Neural progenitor cell (in vitro differentiated cells): Measurements from ENCODE around the gene FOXD3. TPM values are rescaled to one million over a fixed set of nuclear protein-coding genes. Genes with fewer than 3 reads are reported as not detected.
"Not testable (repeated sequence)": the region's sequence is repeated elsewhere in the genome, so short reads cannot be mapped to it uniquely, and the experiment has no call there.

ENCODE experiments used
- DNase-seq: peaks from one replicate; pipeline ENCODE4 v3.0.0-alpha.2; 2016; ENCODE audit warnings: low spot score
- H2AFZ ChIP-seq: fragments of 200-600 bp; sonication (generic); replicated peaks from 2 replicates; pipeline ENCODE4 v1.6.1; 2016; ENCODE audit warnings: antibody characterized with exemption
- H3F3A ChIP-seq: fragments of 200-600 bp; sonication (generic); 2 replicates; pipeline ENCODE4 v1.6.1; 2016; ENCODE audit warnings: antibody characterized with exemption, low read depth
- H3K27ac ChIP-seq: fragments of 200-600 bp; sonication (generic); 2 replicates; pipeline ENCODE4 v1.5.1; 2016; ENCODE audit warnings: mild to moderate bottlenecking
- H3K27me3 ChIP-seq: fragments of 200-600 bp; sonication (generic); 2 replicates; pipeline ENCODE4 v1.6.1; 2016; ENCODE audit warnings: mild to moderate bottlenecking, moderate library complexity
- H3K36me3 ChIP-seq: fragments of 200-600 bp; sonication (generic); 2 replicates; pipeline ENCODE4 v1.5.1; 2016
- H3K4me1 ChIP-seq: fragments of 200-600 bp; sonication (generic); 2 replicates; pipeline ENCODE4 v1.6.1; 2016; ENCODE audit warnings: mixed run types
- H3K4me2 ChIP-seq: fragments of 200-600 bp; sonication (generic); 2 replicates; pipeline ENCODE4 v1.6.1; 2016
- H3K4me3 ChIP-seq: fragments of 200-600 bp; sonication (generic); 2 replicates; pipeline ENCODE4 v1.5.1; 2016
- H3K79me2 ChIP-seq: fragments of 200-600 bp; sonication (generic); 2 replicates; pipeline ENCODE4 v1.6.1; 2016; ENCODE audit warnings: low read depth
- H3K9ac ChIP-seq: fragments of 200-600 bp; sonication (generic); 2 replicates; pipeline ENCODE4 v1.6.1; 2016
- H3K9me3 ChIP-seq: fragments of 200-600 bp; sonication (generic); 2 replicates; pipeline ENCODE4 v1.5.1; 2016; ENCODE audit warnings: low read depth
- H4K20me1 ChIP-seq: fragments of 200-600 bp; sonication (generic); 2 replicates; pipeline ENCODE4 v1.6.1; 2016; ENCODE audit warnings: low read depth
- H3K27ac Mint-ChIP-seq: 3 replicates; pipeline ENCODE4 v1.8.0; 2021; ENCODE audit warnings: mixed read lengths
- H3K27me3 Mint-ChIP-seq: 2 replicates; pipeline ENCODE4 v1.8.0; 2022; ENCODE audit warnings: low read depth, mild to moderate bottlenecking, inconsistent platforms, moderate library complexity, mixed read lengths; ENCODE audit not compliant: insufficient read depth
- H3K36me3 Mint-ChIP-seq: 3 replicates; pipeline ENCODE4 v1.8.0; 2021; ENCODE audit warnings: mixed read lengths
- H3K4me1 Mint-ChIP-seq: 3 replicates; pipeline ENCODE4 v1.8.0; 2021; ENCODE audit warnings: mixed read lengths
- H3K4me3 Mint-ChIP-seq: 3 replicates; pipeline ENCODE4 v1.8.0; 2021; ENCODE audit warnings: mild to moderate bottlenecking, moderate library complexity, mixed read lengths
- H3K9me3 Mint-ChIP-seq: 3 replicates; pipeline ENCODE4 v1.8.0; 2020; ENCODE audit warnings: mixed read lengths
- CTCF ChIP-seq: fragments of 200-600 bp; sonication (generic); IDR thresholded peaks from 2 replicates; pipeline ENCODE4 v1.5.1; 2017; ENCODE audit warnings: antibody characterized with exemption, mild to moderate bottlenecking
- EZH2 ChIP-seq: fragments of 200-600 bp; sonication (generic); IDR thresholded peaks from 2 replicates; pipeline ENCODE4 v1.6.1; 2017; ENCODE audit warnings: antibody characterized with exemption, mild to moderate bottlenecking, moderate library complexity
- EZH2phosphoT487 ChIP-seq: fragments of 200-600 bp; sonication (generic); IDR thresholded peaks from 2 replicates; pipeline ENCODE4 v1.6.1; 2017; ENCODE audit warnings: antibody characterized with exemption
- total RNA-seq: library from RNA; depleted of rRNA; stranded (reverse); fragments of >200 nt; gene quantifications from 2 replicates; pipeline ENCODE4 v1.2.3, GENCODE V29; 2015; ENCODE audit warnings: low replicate concordance

FOXD3 gene
- total RNA-seq, 1 donor from 2014 or later, result 0.06 TPM

- Histone ChIP-seq H3K9me3 (no peaks in the 10 kb centered on the region), H3K27me3 (no peaks in the 10 kb centered on the region), H3F3A (no peaks in the 10 kb centered on the region), H3K79me2 (no peaks in the 10 kb centered on the region), H3K9ac (no peak overlapping the region), H3K4me1 (peaks cover 34% of the 10 kb centered on the region), H4K20me1 (no peaks in the 10 kb centered on the region), H3K4me3 (no peak overlapping the region), H3K36me3 (no peaks in the 10 kb centered on the region), H2AFZ (no peak overlapping the region), H3K27ac (no peak overlapping the region), H3K4me2 (peak overlapping the region; percentile 60)
- no peak for DNase-seq
- H3K36me3 Mint-ChIP-seq, result no peaks in the 10 kb centered on the region
- H3K4me1 Mint-ChIP-seq, result peaks cover 9% of the 10 kb centered on the region
- no peak for TF ChIP-seq CTCF
- no peak for TF ChIP-seq EZH2
- no peak for TF ChIP-seq EZH2phosphoT487
- H3K27ac Mint-ChIP-seq, result no peak overlapping the region
- no peak overlapping the region for H3K4me3 Mint-ChIP-seq
- no peaks in the 10 kb centered on the region for H3K9me3 Mint-ChIP-seq
- no peaks in the 10 kb centered on the region for H3K27me3 Mint-ChIP-seq
These were observed 30.4 kb downstream of the FOXD3 start for GRCh38 chr1:63352736-63353135.

DNA sequence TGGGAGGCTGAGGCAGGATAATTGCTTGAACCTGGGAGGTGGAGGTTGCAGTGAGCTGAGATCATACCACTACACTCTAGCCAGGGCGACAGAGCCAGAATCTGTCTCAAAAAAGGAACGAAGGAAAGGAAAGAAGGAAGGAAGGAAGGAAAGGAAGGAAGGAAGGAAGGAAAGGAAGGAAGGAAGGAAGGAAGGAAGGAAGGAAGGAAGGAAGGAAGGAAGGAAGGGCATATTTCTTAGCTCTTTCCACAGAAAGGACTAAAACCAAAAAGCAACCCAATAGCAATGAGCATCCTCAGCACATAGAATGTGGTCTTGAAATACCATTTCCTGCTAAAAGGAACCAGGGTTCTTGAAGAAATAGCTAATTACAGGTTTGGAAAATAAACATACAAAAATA, 33.9 kb downstream of the FOXD3 start:
- not testable (repeated sequence) for H3K4me1 Mint-ChIP-seq, H3K9me3 ChIP-seq, H3K9me3 Mint-ChIP-seq, H3K4me2 ChIP-seq, H3K27ac Mint-ChIP-seq, DNase-seq, H3K79me2 ChIP-seq, H3K9ac ChIP-seq, H3K4me3 ChIP-seq, H3K27me3 ChIP-seq, H2AFZ ChIP-seq, H3K36me3 Mint-ChIP-seq, H3K4me3 Mint-ChIP-seq, H3K27ac ChIP-seq, H3K36me3 ChIP-seq, H4K20me1 ChIP-seq, H3K27me3 Mint-ChIP-seq, H3F3A ChIP-seq
- peaks cover 28% of the 10 kb centered on the region for H3K4me1 ChIP-seq

DNA sequence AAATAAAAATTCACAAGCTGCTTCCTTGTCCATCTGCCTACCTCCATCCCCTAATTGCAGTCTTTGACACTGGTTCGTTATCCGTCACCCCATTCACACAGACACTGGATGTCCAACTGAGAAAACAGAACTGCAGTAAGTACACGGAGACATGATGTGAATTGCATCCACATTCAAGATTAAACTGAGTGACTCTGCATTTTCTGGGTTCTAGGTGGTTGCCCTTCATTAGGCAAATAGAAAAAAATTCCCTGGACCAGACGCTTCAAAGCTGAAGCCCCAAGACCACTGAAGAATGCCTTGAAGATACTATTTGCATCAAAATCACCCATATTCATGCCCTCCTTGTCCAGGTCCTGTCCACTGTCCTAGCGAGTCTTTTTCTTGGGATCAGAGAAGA, 37.2 kb downstream of the FOXD3 start:
- Histone ChIP-seq H3F3A (no peaks in the 10 kb centered on the region), H3K9me3 (no peaks in the 10 kb centered on the region), H3K4me1 (no peaks in the 10 kb centered on the region), H3K27me3 (no peaks in the 10 kb centered on the region), H4K20me1 (no peaks in the 10 kb centered on the region), H3K4me2 (no peak overlapping the region), H3K27ac (no peak overlapping the region), H3K9ac (no peak overlapping the region), H3K79me2 (no peaks in the 10 kb centered on the region), H2AFZ (no peak overlapping the region), H3K36me3 (no peaks in the 10 kb centered on the region), H3K4me3 (no peak overlapping the region)
- H3K9me3 Mint-ChIP-seq, result no peaks in the 10 kb centered on the region
- H3K4me1 Mint-ChIP-seq, result peaks cover 3% of the 10 kb centered on the region
- no peak overlapping the region for H3K4me3 Mint-ChIP-seq
- no peaks in the 10 kb centered on the region for H3K36me3 Mint-ChIP-seq
- TF ChIP-seq EZH2phosphoT487 (no peak), EZH2 (no peak), CTCF (no peak)
- H3K27ac Mint-ChIP-seq, result no peak overlapping the region
- no peak for DNase-seq
- H3K27me3 Mint-ChIP-seq, result peaks cover 2% of the 10 kb centered on the region

- Histone ChIP-seq H3K9ac (no peak overlapping the region), H3K4me1 (no peaks in the 10 kb centered on the region), H4K20me1 (no peaks in the 10 kb centered on the region), H3K79me2 (no peaks in the 10 kb centered on the region), H3F3A (peaks cover 5% of the 10 kb centered on the region), H2AFZ (no peak overlapping the region), H3K36me3 (no peaks in the 10 kb centered on the region), H3K9me3 (no peaks in the 10 kb centered on the region), H3K27me3 (peaks cover 11% of the 10 kb centered on the region), H3K27ac (no peak overlapping the region), H3K4me2 (no peak overlapping the region), H3K4me3 (no peak overlapping the region)
- no peaks in the 10 kb centered on the region for H3K9me3 Mint-ChIP-seq
- no peak overlapping the region for H3K27ac Mint-ChIP-seq
- no peaks in the 10 kb centered on the region for H3K36me3 Mint-ChIP-seq
- H3K27me3 Mint-ChIP-seq, result peaks cover 2% of the 10 kb centered on the region
- no peak for DNase-seq
- H3K4me1 Mint-ChIP-seq, result peaks cover 5% of the 10 kb centered on the region
- TF ChIP-seq EZH2phosphoT487 (no peak), EZH2 (no peak), CTCF (no peak)
- H3K4me3 Mint-ChIP-seq, result no peak overlapping the region
These were observed 39.7 kb downstream of the FOXD3 start for GRCh38 chr1:63362073-63362472.
